GM23248 (cell line): ENCODE results near the gene RBFOX2. TPM values are rescaled to one million over a fixed set of nuclear protein-coding genes. Genes with fewer than 3 reads are reported as not detected.
"Not testable (repeated sequence)": the region's sequence is repeated elsewhere in the genome, so short reads cannot be mapped to it uniquely, and the experiment has no call there.

Experiments
- DNase-seq: peaks from one replicate; pipeline ENCODE4 v3.0.0-alpha.2; 2015
- H2AFZ ChIP-seq: fragments of 200-600 bp; sonication (generic); 2 replicates; pipeline ENCODE4 v1.6.1; 2016; ENCODE audit warnings: antibody characterized with exemption
- H3F3A ChIP-seq: fragments of 200-600 bp; sonication (generic); 2 replicates; pipeline ENCODE4 v1.6.1; 2016; ENCODE audit warnings: mild to moderate bottlenecking, antibody characterized with exemption, mixed run types; ENCODE audit not compliant: insufficient read depth
- H3K27ac ChIP-seq: fragments of 200-600 bp; sonication (generic); 2 replicates; pipeline ENCODE4 v1.5.1; 2016; ENCODE audit warnings: mild to moderate bottlenecking
- H3K27me3 ChIP-seq: fragments of 200-600 bp; sonication (generic); replicated peaks from 2 replicates; pipeline ENCODE4 v1.6.1; 2016; ENCODE audit warnings: mild to moderate bottlenecking; ENCODE audit not compliant: insufficient read depth
- H3K36me3 ChIP-seq: fragments of 200-600 bp; sonication (generic); 2 replicates; pipeline ENCODE4 v1.6.1; 2016; ENCODE audit warnings: low read depth, mild to moderate bottlenecking
- H3K4me1 ChIP-seq: fragments of 200-600 bp; sonication (generic); 2 replicates; pipeline ENCODE4 v1.6.1; 2016; ENCODE audit warnings: mild to moderate bottlenecking; ENCODE audit not compliant: insufficient read depth
- H3K4me2 ChIP-seq: fragments of 200-600 bp; sonication (generic); one replicate; pipeline ENCODE4 v1.6.1; 2016; ENCODE audit warnings: mild to moderate bottlenecking; ENCODE audit not compliant: unreplicated experiment
- H3K4me3 ChIP-seq: fragments of 200-600 bp; sonication (generic); 2 replicates; pipeline ENCODE4 v1.5.1; 2016; ENCODE audit warnings: mild to moderate bottlenecking
- H3K79me2 ChIP-seq: fragments of 200-600 bp; sonication (generic); 2 replicates; pipeline ENCODE4 v1.6.1; 2016; ENCODE audit warnings: mild to moderate bottlenecking; ENCODE audit not compliant: insufficient read depth
- H3K9ac ChIP-seq: fragments of 200-600 bp; sonication (generic); 2 replicates; pipeline ENCODE4 v1.6.1; 2016; ENCODE audit warnings: mild to moderate bottlenecking
- H3K9me2 ChIP-seq: fragments of 200-600 bp; sonication (generic); 2 replicates; pipeline ENCODE4 v1.6.1; 2016; ENCODE audit warnings: mixed run types, mild to moderate bottlenecking, moderate library complexity; ENCODE audit not compliant: insufficient read depth
- H3K9me3 ChIP-seq: fragments of 200-600 bp; sonication (generic); one replicate; pipeline ENCODE4 v1.6.1; 2017; ENCODE audit warnings: low read depth
- H4K20me1 ChIP-seq: fragments of 200-600 bp; sonication (generic); 2 replicates; pipeline ENCODE4 v1.6.0; 2016; ENCODE audit not compliant: insufficient read depth
- EZH2 ChIP-seq: fragments of 200-600 bp; sonication (generic); IDR thresholded peaks from 2 replicates; pipeline ENCODE4 v1.6.1; 2018; ENCODE audit warnings: antibody characterized with exemption, mild to moderate bottlenecking; ENCODE audit not compliant: insufficient read depth, poor library complexity, severe bottlenecking
- EZH2phosphoT487 ChIP-seq: fragments of 200-600 bp; sonication (generic); IDR thresholded peaks from 2 replicates; pipeline ENCODE4 v1.6.1; 2018; ENCODE audit warnings: antibody characterized with exemption, moderate library complexity, mild to moderate bottlenecking, low read depth; ENCODE audit not compliant: insufficient read depth
- WGBS, 2 experiments: methylation state at CpG; one replicate each; pipeline ENCODE4 v1.1.6; 2015 to 2017; ENCODE audit warnings: low lambda C conversion rate in 2 of 2, low coverage in 1 of 2; ENCODE audit errors: missing lambda C conversion rate in 2 of 2; 5-methylcytosine and 5-hydroxymethylcytosine counted together
- in situ Hi-C: fragments of 300-500 bp; cut with MboI; formaldehyde crosslinking; loops from 2 replicates; pipeline ENCODE4 v1.15.0; 2020
- polyA plus RNA-seq: library from polyadenylated mRNA; unstranded; fragments of >200 nt; fragmentation: Nextera tagmentation; extraction: Ambion mirVana; gene quantifications from 2 replicates; pipeline ENCODE4 v1.2.1, GENCODE V29; 2016
- total RNA-seq: library from RNA; depleted of rRNA; stranded (reverse); fragments of >200 nt; shearing (Covaris generic); gene quantifications from 2 replicates; pipeline ENCODE4 v1.2.3, GENCODE V29; 2014

Gene RBFOX2
- total and polyA plus RNA-seq, 2 experiments from 2014 or later: 127 to 136 TPM

GRCh38 chr22:35792506-35792905 is 236.1 kb downstream of the RBFOX2 start:
- Histone ChIP-seq H3K9me3 (no peaks in the 10 kb centered on the region), H3K4me3 (no peak overlapping the region), H3K27me3 (no peaks in the 10 kb centered on the region), H2AFZ (no peak overlapping the region), H3K9me2 (no peaks in the 10 kb centered on the region), H3K4me2 (no peak overlapping the region), H3K79me2 (peaks cover 100% of the 10 kb centered on the region), H3F3A (no peaks in the 10 kb centered on the region), H3K36me3 (peaks cover 14% of the 10 kb centered on the region), H4K20me1 (no peaks in the 10 kb centered on the region), H3K27ac (no peak overlapping the region), H3K9ac (no peak overlapping the region), H3K4me1 (no peaks in the 10 kb centered on the region)
- TF ChIP-seq EZH2 (no peak), EZH2phosphoT487 (no peak)
- no peak for DNase-seq
- in situ Hi-C loops: no loop called here
- WGBS, 2 experiments: 76 to 78% methylated on average over 4 of the region's 4 CpGs

DNA sequence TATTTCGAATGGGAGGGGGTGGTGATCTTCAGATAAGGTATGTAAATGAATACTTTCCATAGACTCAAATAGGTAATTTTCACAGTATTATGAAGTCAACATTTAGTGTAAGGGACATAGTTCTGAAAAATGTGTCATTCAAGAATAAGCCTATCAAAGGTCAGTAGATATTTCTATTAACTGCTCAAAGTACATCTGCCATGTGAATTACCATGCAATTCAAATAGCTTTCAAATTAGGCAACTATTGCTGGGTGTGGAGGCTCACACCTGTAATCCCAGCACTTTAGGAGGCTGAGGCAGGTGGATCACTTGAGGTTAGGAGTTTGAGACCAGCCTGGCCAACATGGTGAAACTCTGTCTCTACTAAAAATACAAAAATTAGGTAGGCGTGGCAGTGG is 236.8 kb downstream of the RBFOX2 start:
- H3K27ac ChIP-seq, H3F3A ChIP-seq, H2AFZ ChIP-seq, H3K4me3 ChIP-seq, H3K9me3 ChIP-seq, DNase-seq, in situ Hi-C loops, H3K4me1 ChIP-seq, H3K4me2 ChIP-seq, H3K9me2 ChIP-seq, H4K20me1 ChIP-seq, H3K27me3 ChIP-seq, H3K9ac ChIP-seq: not testable (repeated sequence)
- H3K36me3 ChIP-seq: peaks cover 14% of the 10 kb centered on the region
- 90 to 94% methylated on average over 2 of the region's 2 CpGs for WGBS, 2 experiments
- peaks cover 100% of the 10 kb centered on the region for H3K79me2 ChIP-seq

DNA sequence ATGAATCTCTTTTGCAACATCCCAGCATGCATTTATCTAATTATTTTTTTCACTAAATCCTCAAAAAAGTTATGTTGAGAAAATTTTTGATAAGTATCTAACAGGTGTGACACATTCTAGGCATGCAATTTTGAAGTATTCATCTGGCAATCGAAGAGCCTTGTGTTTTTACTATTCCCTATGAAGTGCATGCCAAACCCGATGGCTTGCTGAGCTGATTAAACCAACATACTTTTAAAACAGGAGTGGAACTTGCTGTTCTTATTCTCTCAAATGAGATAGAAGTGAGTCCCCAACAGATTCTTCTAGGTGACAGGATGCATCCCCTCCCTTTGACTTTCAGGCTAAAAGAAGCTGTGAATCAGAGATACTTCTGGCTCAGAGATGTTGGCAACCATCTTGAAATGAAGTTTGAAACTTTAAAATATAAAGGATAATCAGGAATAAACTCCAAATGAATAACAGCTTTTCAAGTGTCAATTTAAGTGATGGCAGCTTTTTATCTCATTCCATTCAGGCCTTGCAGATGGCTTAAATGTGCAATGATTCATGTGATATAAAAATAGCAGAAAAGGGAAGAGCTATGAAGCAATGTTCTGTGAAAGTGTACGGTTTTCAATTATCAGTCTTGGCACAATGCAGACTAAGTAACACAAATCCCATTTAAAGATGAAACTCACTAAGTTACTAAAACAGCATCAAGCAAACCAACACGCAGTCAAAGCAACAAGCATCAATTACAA is 243.3 kb downstream of the RBFOX2 start:
- peaks cover 32% of the 10 kb centered on the region for H3F3A ChIP-seq
- TF ChIP-seq EZH2 (no peak), EZH2phosphoT487 (no peak)
- no peaks in the 10 kb centered on the region for H4K20me1 ChIP-seq
- H3K4me2 ChIP-seq: peak overlapping the region; percentile 38
- in situ Hi-C loops: no loop called here
- WGBS, 2 experiments: 8 to 12% methylated on average over 4 of the region's 4 CpGs
- peak; percentile 63 for DNase-seq
- H3K79me2 ChIP-seq: peaks cover 95% of the 10 kb centered on the region
- no peaks in the 10 kb centered on the region for H3K9me2 ChIP-seq
- no peak overlapping the region for H2AFZ ChIP-seq
- peak overlapping the region; percentile 90 for H3K27ac ChIP-seq
- H3K27me3 ChIP-seq: no peaks in the 10 kb centered on the region
- H3K4me1 ChIP-seq: peaks cover 45% of the 10 kb centered on the region
- H3K9ac ChIP-seq: peak overlapping the region; percentile 15
- H3K9me3 ChIP-seq: no peaks in the 10 kb centered on the region
- H3K36me3 ChIP-seq: peaks cover 25% of the 10 kb centered on the region
- no peak overlapping the region for H3K4me3 ChIP-seq

- peaks cover 95% of the 10 kb centered on the region for H3K79me2 ChIP-seq
- no peak overlapping the region for H3K4me3 ChIP-seq
- H4K20me1 ChIP-seq: no peaks in the 10 kb centered on the region
- peak overlapping the region; percentile 90 for H3K27ac ChIP-seq
- no peaks in the 10 kb centered on the region for H3K27me3 ChIP-seq
- no peak for TF ChIP-seq EZH2
- TF ChIP-seq EZH2phosphoT487: no peak
- H3K36me3 ChIP-seq: peaks cover 31% of the 10 kb centered on the region
- in situ Hi-C loops: no loop called here
- H3F3A ChIP-seq: peaks cover 32% of the 10 kb centered on the region
- H3K9me3 ChIP-seq: no peaks in the 10 kb centered on the region
- H3K4me1 ChIP-seq: peaks cover 47% of the 10 kb centered on the region
- no peak overlapping the region for H2AFZ ChIP-seq
- DNase-seq: no peak
- no peaks in the 10 kb centered on the region for H3K9me2 ChIP-seq
- peak overlapping the region; percentile 38 for H3K4me2 ChIP-seq
- 95 to 98% methylated on average over 19 to 21 of the region's 21 CpGs for WGBS, 2 experiments
- H3K9ac ChIP-seq: peak overlapping the region; percentile 61
These were observed 244.0 kb downstream of the RBFOX2 start for GRCh38 chr22:35784633-35785032.
